HepG2 (cell line): ENCODE measurements around the gene EIF3B. TPM values are rescaled to one million over a fixed set of nuclear protein-coding genes. Genes with fewer than 3 reads are reported as not detected.

Source experiments
- ASH2L ChIP-seq: fragments of 300-600, 200-600 bp; sonication (generic); IDR thresholded peaks from 2 replicates; pipeline ENCODE4 v1.7.0; 2017; ENCODE audit warnings: low read depth, mild to moderate bottlenecking, moderate library complexity, mixed read lengths, low read length; ENCODE audit not compliant: insufficient read length
- ATRX ChIP-seq: sonication (generic); formaldehyde crosslinking; IDR thresholded peaks from 2 replicates; pipeline ENCODE4 v1.4.0; 2020; ENCODE audit warnings: missing genetic modification reagents, borderline replicate concordance
- CHCHD3 ChIP-seq: sonication (generic); formaldehyde crosslinking; IDR thresholded peaks from 2 replicates; pipeline ENCODE4 v1.8.0; 2022; ENCODE audit warnings: mild to moderate bottlenecking, missing genetic modification reagents, moderate library complexity
- KDM2A ChIP-seq: sonication (generic); formaldehyde crosslinking; IDR thresholded peaks from 2 replicates; pipeline ENCODE4 v1.4.0; 2020; ENCODE audit warnings: low read depth, missing genetic modification reagents, borderline replicate concordance
- KDM5B ChIP-seq: sonication (generic); formaldehyde crosslinking; IDR thresholded peaks from 2 replicates; pipeline ENCODE4 v1.4.0; 2020; ENCODE audit warnings: missing genetic modification reagents, mild to moderate bottlenecking, borderline replicate concordance
- KLF11 ChIP-seq: IDR thresholded peaks from 2 replicates; pipeline ENCODE4 v1.6.1; 2016; ENCODE audit warnings: missing compliant biosample characterization
- RAD21 ChIP-seq: fragments of 450-650 bp; formaldehyde crosslinking; IDR thresholded peaks from 2 replicates; pipeline ENCODE4 v1.5.0; 2020; ENCODE audit warnings: mild to moderate bottlenecking
- RARA ChIP-seq: IDR thresholded peaks from 2 replicates; pipeline ENCODE4 v1.6.1; 2016; ENCODE audit warnings: missing genetic modification reagents, missing compliant biosample characterization
- SNRNP70 ChIP-seq: fragments of 200-400 bp; formaldehyde crosslinking; IDR thresholded peaks from 2 replicates; pipeline ENCODE4 v1.6.1; 2017; ENCODE audit warnings: mild to moderate bottlenecking, low read depth, low read length, moderate library complexity
- ZNF24 ChIP-seq: fragments of 450-650 bp; IDR thresholded peaks from 2 replicates; pipeline ENCODE4 v1.6.1; 2017; ENCODE audit warnings: antibody characterized with exemption, mild to moderate bottlenecking
- ZNF317 ChIP-seq: sonication (generic); formaldehyde crosslinking; IDR thresholded peaks from 2 replicates; pipeline ENCODE4 v1.5.0; 2020; ENCODE audit warnings: mild to moderate bottlenecking, missing genetic modification reagents
- ZNF607 ChIP-seq: sonication (generic); formaldehyde crosslinking; IDR thresholded peaks from 2 replicates; pipeline ENCODE4 v1.5.1; 2020; ENCODE audit warnings: missing genetic modification reagents, mild to moderate bottlenecking, borderline replicate concordance
- ZNF691 ChIP-seq: sonication (generic); formaldehyde crosslinking; IDR thresholded peaks from 2 replicates; pipeline ENCODE4 v1.4.0; 2020; ENCODE audit warnings: missing genetic modification reagents, low read depth, mild to moderate bottlenecking, borderline replicate concordance
- polyA plus RNA-seq, 8 experiments: library from polyadenylated mRNA; depleted of rRNA in 3 of 8; stranded (reverse) in 7 of 8; unstranded in 1 of 8; fragments of >200 nt; fragmentation: Illumina TruSeq in 4 of 8; extraction: Trizol in 4 of 8; gene quantifications; 2 replicates each; pipeline versions ENCODE4 v1.2.1 to v1.2.3, GENCODE V29; 2011 to 2016; ENCODE audit warnings: low read depth in 4 of 8, missing spikeins in 1 of 8, mixed read lengths in 1 of 8; ENCODE audit not compliant: insufficient read depth in 1 of 8
- total RNA-seq, 5 experiments: library from RNA; depleted of rRNA; stranded (reverse); fragments of >200 nt; fragmentation: Illumina TruSeq; extraction: Trizol; gene quantifications; 2 replicates each; pipeline ENCODE4 v1.2.3, GENCODE V29; 2016; ENCODE audit warnings: low read depth in 1 of 5
- TF ChIP-seq, protein P1 (sequence below): IDR thresholded peaks from 2 replicates; pipeline ENCODE4 v1.6.1; 2016
- TF ChIP-seq, protein P2 (sequence below): sonication (generic); formaldehyde crosslinking; IDR thresholded peaks from 2 replicates; pipeline ENCODE4 v1.5.1; 2020; ENCODE audit warnings: mild to moderate bottlenecking, missing genetic modification reagents
- TF ChIP-seq, protein P3 (sequence below): sonication (generic); formaldehyde crosslinking; IDR thresholded peaks from 2 replicates; pipeline ENCODE4 v1.4.0; 2020; ENCODE audit warnings: missing genetic modification reagents
- TF ChIP-seq, protein P4 (sequence below), 2 experiments: fragments of 450-650 bp in 1 of 2; sonication (generic) in 1 of 2; formaldehyde crosslinking; IDR thresholded peaks; 2 replicates each; pipeline versions ENCODE4 v1.5.0 to v1.8.0; 2020 to 2022; ENCODE audit warnings: mild to moderate bottlenecking in 1 of 2, missing genetic modification reagents in 1 of 2

The EIF3B gene
- total and polyA plus RNA-seq, 2 of the 13 experiments (the other 11 are each of a cell fraction or from before 2014, with no cell fraction given): 92.2 to 241 TPM

- TF ChIP-seq RARA (CRISPR knock-in tag): no peak
- TF ChIP-seq, protein P1, sequence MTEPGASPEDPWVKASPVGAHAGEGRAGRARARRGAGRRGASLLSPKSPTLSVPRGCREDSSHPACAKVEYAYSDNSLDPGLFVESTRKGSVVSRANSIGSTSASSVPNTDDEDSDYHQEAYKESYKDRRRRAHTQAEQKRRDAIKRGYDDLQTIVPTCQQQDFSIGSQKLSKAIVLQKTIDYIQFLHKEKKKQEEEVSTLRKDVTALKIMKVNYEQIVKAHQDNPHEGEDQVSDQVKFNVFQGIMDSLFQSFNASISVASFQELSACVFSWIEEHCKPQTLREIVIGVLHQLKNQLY (CRISPR knock-in tag): peak; percentile 93
- peak; percentile 93 for TF ChIP-seq ZNF24
- no peak for TF ChIP-seq KLF11 (CRISPR knock-in tag)
- TF ChIP-seq SNRNP70: no peak
- TF ChIP-seq ZNF691 (CRISPR knock-in tag): no peak
- 0 out of 2 replicates have a peak, but pooled peaks have one; percentile 8 for TF ChIP-seq RAD21
- TF ChIP-seq, protein P2, sequence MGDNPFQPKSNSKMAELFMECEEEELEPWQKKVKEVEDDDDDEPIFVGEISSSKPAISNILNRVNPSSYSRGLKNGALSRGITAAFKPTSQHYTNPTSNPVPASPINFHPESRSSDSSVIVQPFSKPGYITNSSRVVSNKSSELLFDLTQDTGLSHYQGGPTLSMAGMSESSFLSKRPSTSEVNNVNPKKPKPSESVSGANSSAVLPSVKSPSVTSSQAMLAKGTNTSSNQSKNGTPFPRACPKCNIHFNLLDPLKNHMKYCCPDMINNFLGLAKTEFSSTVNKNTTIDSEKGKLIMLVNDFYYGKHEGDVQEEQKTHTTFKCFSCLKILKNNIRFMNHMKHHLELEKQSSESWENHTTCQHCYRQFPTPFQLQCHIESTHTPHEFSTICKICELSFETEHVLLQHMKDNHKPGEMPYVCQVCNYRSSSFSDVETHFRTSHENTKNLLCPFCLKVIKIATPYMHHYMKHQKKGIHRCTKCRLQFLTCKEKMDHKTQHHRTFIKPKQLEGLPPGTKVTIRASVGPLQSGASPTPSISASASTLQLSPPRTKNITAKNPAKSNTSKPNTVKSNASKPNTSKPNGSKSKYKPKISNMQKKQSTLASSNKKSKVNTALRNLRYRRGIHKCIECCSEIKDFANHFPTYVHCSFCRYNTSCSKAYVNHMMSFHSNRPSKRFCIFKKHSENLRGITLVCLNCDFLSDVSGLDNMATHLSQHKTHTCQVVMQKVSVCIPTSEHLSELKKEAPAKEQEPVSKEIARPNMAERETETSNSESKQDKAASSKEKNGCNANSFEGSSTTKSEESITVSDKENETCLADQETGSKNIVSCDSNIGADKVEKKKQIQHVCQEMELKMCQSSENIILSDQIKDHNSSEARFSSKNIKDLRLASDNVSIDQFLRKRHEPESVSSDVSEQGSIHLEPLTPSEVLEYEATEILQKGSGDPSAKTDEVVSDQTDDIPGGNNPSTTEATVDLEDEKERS (CRISPR knock-in tag): no peak
- peak; percentile 15; the same call in 1 of the 2 replicates for TF ChIP-seq KDM2A
- TF ChIP-seq ZNF607 (CRISPR knock-in tag): 0 out of 2 replicates have a peak, but pooled peaks have one; percentile 37
- TF ChIP-seq CHCHD3 (CRISPR knock-in tag): 0 out of 2 replicates have a peak, but pooled peaks have one; percentile 33
- no peak for TF ChIP-seq ASH2L
- TF ChIP-seq ATRX: no peak
- TF ChIP-seq ZNF317 (CRISPR knock-in tag): no peak
- TF ChIP-seq KDM5B (CRISPR knock-in tag): no peak
- TF ChIP-seq, protein P3, sequence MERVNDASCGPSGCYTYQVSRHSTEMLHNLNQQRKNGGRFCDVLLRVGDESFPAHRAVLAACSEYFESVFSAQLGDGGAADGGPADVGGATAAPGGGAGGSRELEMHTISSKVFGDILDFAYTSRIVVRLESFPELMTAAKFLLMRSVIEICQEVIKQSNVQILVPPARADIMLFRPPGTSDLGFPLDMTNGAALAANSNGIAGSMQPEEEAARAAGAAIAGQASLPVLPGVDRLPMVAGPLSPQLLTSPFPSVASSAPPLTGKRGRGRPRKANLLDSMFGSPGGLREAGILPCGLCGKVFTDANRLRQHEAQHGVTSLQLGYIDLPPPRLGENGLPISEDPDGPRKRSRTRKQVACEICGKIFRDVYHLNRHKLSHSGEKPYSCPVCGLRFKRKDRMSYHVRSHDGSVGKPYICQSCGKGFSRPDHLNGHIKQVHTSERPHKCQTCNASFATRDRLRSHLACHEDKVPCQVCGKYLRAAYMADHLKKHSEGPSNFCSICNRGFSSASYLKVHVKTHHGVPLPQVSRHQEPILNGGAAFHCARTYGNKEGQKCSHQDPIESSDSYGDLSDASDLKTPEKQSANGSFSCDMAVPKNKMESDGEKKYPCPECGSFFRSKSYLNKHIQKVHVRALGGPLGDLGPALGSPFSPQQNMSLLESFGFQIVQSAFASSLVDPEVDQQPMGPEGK: peak; percentile 43
- TF ChIP-seq, protein P4, sequence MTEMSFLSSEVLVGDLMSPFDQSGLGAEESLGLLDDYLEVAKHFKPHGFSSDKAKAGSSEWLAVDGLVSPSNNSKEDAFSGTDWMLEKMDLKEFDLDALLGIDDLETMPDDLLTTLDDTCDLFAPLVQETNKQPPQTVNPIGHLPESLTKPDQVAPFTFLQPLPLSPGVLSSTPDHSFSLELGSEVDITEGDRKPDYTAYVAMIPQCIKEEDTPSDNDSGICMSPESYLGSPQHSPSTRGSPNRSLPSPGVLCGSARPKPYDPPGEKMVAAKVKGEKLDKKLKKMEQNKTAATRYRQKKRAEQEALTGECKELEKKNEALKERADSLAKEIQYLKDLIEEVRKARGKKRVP (CRISPR knock-in tag; IDR thresholded peaks at IDR 0.05): no peak
Measured at GRCh38 chr7:2314209-2314955, 40.2 kb upstream of the EIF3B start, which contains the start of gene SNX8 (continued).
